MM.1S (cell line): ENCODE measurements around the gene FAM219B.

Source experiments
- DNase-seq: peaks from one replicate; pipeline ENCODE4 v3.0.0-alpha.2; 2015
- H2AFZ ChIP-seq: fragments of 300-600 bp; sonication (generic); 2 replicates; pipeline ENCODE4 v1.6.0; 2016; ENCODE audit warnings: antibody characterized with exemption, low read length
- H3F3A ChIP-seq: fragments of 300-600 bp; sonication (generic); 2 replicates; pipeline ENCODE4 v1.6.1; 2016; ENCODE audit warnings: mild to moderate bottlenecking, antibody characterized with exemption, low read length, moderate library complexity, mixed read lengths; ENCODE audit not compliant: insufficient read depth
- H3K27ac ChIP-seq: fragments of 300-600 bp; sonication (generic); 2 replicates; pipeline ENCODE4 v1.5.1; 2016; ENCODE audit warnings: mild to moderate bottlenecking, low read length
- H3K27me3 ChIP-seq: fragments of 300-600 bp; sonication (generic); replicated peaks from 2 replicates; pipeline ENCODE4 v1.6.0; 2016; ENCODE audit warnings: low read length; ENCODE audit not compliant: insufficient read depth
- H3K36me3 ChIP-seq: fragments of 300-600 bp; sonication (generic); replicated peaks from 2 replicates; pipeline ENCODE4 v1.6.1; 2016; ENCODE audit warnings: mild to moderate bottlenecking, low read length, mixed read lengths; ENCODE audit not compliant: insufficient read depth
- H3K4me1 ChIP-seq: fragments of 300-600 bp; sonication (generic); 2 replicates; pipeline ENCODE4 v1.6.1; 2016; ENCODE audit warnings: low read length, mixed read lengths
- H3K4me2 ChIP-seq: fragments of 300-600 bp; sonication (generic); 2 replicates; pipeline ENCODE4 v1.6.0; 2016; ENCODE audit warnings: low read depth, low read length
- H3K4me3 ChIP-seq: fragments of 300-600 bp; sonication (generic); 2 replicates; pipeline ENCODE4 v1.5.1; 2016; ENCODE audit warnings: low read length, mixed read lengths
- H3K79me2 ChIP-seq: fragments of 300-600 bp; sonication (generic); 2 replicates; pipeline ENCODE4 v1.6.1; 2016; ENCODE audit warnings: mixed run types, low read length, mixed read lengths
- H3K9ac ChIP-seq: fragments of 300-600 bp; sonication (generic); 2 replicates; pipeline ENCODE4 v1.6.1; 2016; ENCODE audit warnings: low read length, mixed read lengths
- H3K9me2 ChIP-seq: fragments of 300-600 bp; sonication (generic); replicated peaks from 2 replicates; pipeline ENCODE4 v1.6.1; 2016; ENCODE audit warnings: mild to moderate bottlenecking, low read length, mixed read lengths; ENCODE audit not compliant: insufficient read depth
- H3K9me3 ChIP-seq: fragments of 300-600 bp; sonication (generic); replicated peaks from 2 replicates; pipeline ENCODE4 v1.6.1; 2016; ENCODE audit warnings: mild to moderate bottlenecking, low read length, mixed read lengths; ENCODE audit not compliant: insufficient read depth
- H4K20me1 ChIP-seq: fragments of 300-600 bp; sonication (generic); 2 replicates; pipeline ENCODE4 v1.6.1; 2016; ENCODE audit warnings: mild to moderate bottlenecking, low read length, moderate library complexity, mixed read lengths; ENCODE audit not compliant: insufficient read depth
- CTCF ChIP-seq: fragments of 300-600 bp; sonication (generic); IDR thresholded peaks from 2 replicates; pipeline ENCODE4 v1.5.1; 2016; ENCODE audit warnings: antibody characterized with exemption, low read length, mixed read lengths
- EZH2 ChIP-seq: fragments of 300-600 bp; sonication (generic); optimal IDR thresholded peaks from 2 replicates; pipeline ENCODE3; 2017; ENCODE audit warnings: low read depth, mild to moderate bottlenecking, antibody characterized with exemption, low read length, mixed read lengths
- EZH2phosphoT487 ChIP-seq: fragments of 300-600 bp; sonication (generic); IDR thresholded peaks from 2 replicates; pipeline ENCODE4 v1.6.1; 2018; ENCODE audit warnings: antibody characterized with exemption, low read length

FAM219B gene

GRCh38 chr15:74868059-74868458 lies 38.6 kb downstream of the FAM219B start:
- DNase-seq: no peak
- 0 out of 2 replicates have a peak, but pooled peaks cover 6% of the 10 kb centered on the region for H4K20me1 ChIP-seq
- no peak overlapping the region for H3K4me2 ChIP-seq
- TF ChIP-seq EZH2phosphoT487: no peak
- no peak for TF ChIP-seq CTCF
- TF ChIP-seq EZH2: no peak
- H3K9ac ChIP-seq: no peak overlapping the region
- H3K4me1 ChIP-seq: peaks cover 20% of the 10 kb centered on the region
- H3K4me3 ChIP-seq: no peak overlapping the region
- H3K27ac ChIP-seq: no peak overlapping the region
- H3K9me3 ChIP-seq: no peaks in the 10 kb centered on the region
- H3K9me2 ChIP-seq: no peaks in the 10 kb centered on the region
- H2AFZ ChIP-seq: no peak overlapping the region
- H3K79me2 ChIP-seq: peaks cover 93% of the 10 kb centered on the region
- H3K27me3 ChIP-seq: no peaks in the 10 kb centered on the region
- 0 out of 2 replicates have a peak, but pooled peaks cover 4% of the 10 kb centered on the region for H3K36me3 ChIP-seq
- peaks cover 15% of the 10 kb centered on the region for H3F3A ChIP-seq

GRCh38 chr15:74867466-74868038 lies 39.1 kb downstream of the FAM219B start:
- Histone ChIP-seq H3K79me2 (peaks cover 93% of the 10 kb centered on the region), H3K4me3 (no peak overlapping the region), H3K27ac (no peak overlapping the region), H4K20me1 (0 out of 2 replicates have a peak, but pooled peaks cover 6% of the 10 kb centered on the region), H2AFZ (no peak overlapping the region), H3K36me3 (0 out of 2 replicates have a peak, but pooled peaks cover 4% of the 10 kb centered on the region), H3F3A (peaks cover 15% of the 10 kb centered on the region), H3K9me3 (no peaks in the 10 kb centered on the region), H3K4me2 (no peak overlapping the region), H3K9me2 (no peaks in the 10 kb centered on the region), H3K9ac (no peak overlapping the region), H3K27me3 (no peaks in the 10 kb centered on the region), H3K4me1 (peaks cover 20% of the 10 kb centered on the region)
- no peak for DNase-seq
- TF ChIP-seq EZH2: no peak
- no peak for TF ChIP-seq CTCF
- no peak for TF ChIP-seq EZH2phosphoT487

- Histone ChIP-seq H3K4me3 (no peak overlapping the region), H3K4me2 (no peak overlapping the region), H3K27me3 (no peaks in the 10 kb centered on the region), H3K9ac (no peak overlapping the region), H2AFZ (no peak overlapping the region), H3K4me1 (peaks cover 17% of the 10 kb centered on the region), H3K36me3 (0 out of 2 replicates have a peak, but pooled peaks cover 4% of the 10 kb centered on the region), H3K27ac (no peak overlapping the region), H3K9me3 (no peaks in the 10 kb centered on the region), H3K9me2 (no peaks in the 10 kb centered on the region), H3K79me2 (peaks cover 89% of the 10 kb centered on the region), H3F3A (peaks cover 13% of the 10 kb centered on the region), H4K20me1 (0 out of 2 replicates have a peak, but pooled peaks cover 6% of the 10 kb centered on the region)
- DNase-seq: no peak
- TF ChIP-seq CTCF (no peak), EZH2phosphoT487 (no peak), EZH2 (no peak)
Observed at GRCh38 chr15:74866090-74866489, 40.6 kb downstream of the FAM219B start.
